ENCODE data around the gene LBH.
A peak's percentile ranks its signal among the peaks of the same experiment; 100 is the strongest.

LBH gene

GRCh38 chr2:30222031-30222430 is 9.3 kb upstream of the LBH start:
- Mint-ChIP-seq H3K4me3 (no peak overlapping the region), H3K9me3 (no peaks in the 10 kb centered on the region), H3K4me1 (ENCODE audit: low read depth) (peaks cover 41% of the 10 kb centered on the region), H3K36me3 (ENCODE audit: low read depth) (no peaks in the 10 kb centered on the region), H3K27me3 (ENCODE audit: low read depth) (no peaks in the 10 kb centered on the region), H3K27ac (peak overlapping the region; percentile 50)
- DNase-seq (ENCODE audit: low spot score), result no peak

GRCh38 chr2:30222636-30223360 is 8.5 kb upstream of the LBH start:
- H3K36me3 Mint-ChIP-seq (ENCODE audit: low read depth), result no peaks in the 10 kb centered on the region
- H3K27me3 Mint-ChIP-seq (ENCODE audit: low read depth), result no peaks in the 10 kb centered on the region
- no peaks in the 10 kb centered on the region for H3K9me3 Mint-ChIP-seq
- no peak for DNase-seq (ENCODE audit: low spot score)
- H3K4me1 Mint-ChIP-seq (ENCODE audit: low read depth), result peaks cover 48% of the 10 kb centered on the region
- peak overlapping the region; percentile 50 for H3K27ac Mint-ChIP-seq
- H3K4me3 Mint-ChIP-seq, result no peak overlapping the region

DNA sequence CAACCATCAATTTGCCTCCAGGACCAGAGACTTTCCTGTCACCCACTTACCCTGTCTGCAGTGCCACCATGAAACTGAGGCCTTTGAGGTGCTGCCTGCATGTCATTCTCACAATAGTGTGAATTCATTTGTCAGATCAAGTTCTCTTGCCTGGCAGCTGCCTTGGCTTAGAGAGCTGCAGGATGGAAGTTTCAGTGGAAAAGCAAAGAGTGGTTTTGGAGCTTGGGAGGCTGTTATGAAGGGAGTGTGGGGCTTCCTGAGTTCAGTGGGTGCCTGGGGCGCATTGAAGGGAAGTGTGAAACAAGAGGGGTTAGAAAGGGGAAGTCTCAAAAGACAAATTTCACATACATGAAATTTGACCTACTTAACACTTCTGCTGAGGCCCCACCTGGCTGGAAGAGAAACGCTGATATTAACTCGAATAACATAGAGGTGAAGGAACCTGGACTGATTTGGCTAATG is 7.9 kb upstream of the LBH start:
- Mint-ChIP-seq H3K9me3 (no peaks in the 10 kb centered on the region), H3K27me3 (ENCODE audit: low read depth) (peaks cover 2% of the 10 kb centered on the region), H3K36me3 (ENCODE audit: low read depth) (no peaks in the 10 kb centered on the region), H3K4me1 (ENCODE audit: low read depth) (peaks cover 52% of the 10 kb centered on the region), H3K27ac (peak overlapping the region; percentile 37), H3K4me3 (peak overlapping the region; percentile 19)
- DNase-seq (ENCODE audit: low spot score), result no peak

GRCh38 chr2:30224151-30224550 is 7.2 kb upstream of the LBH start:
- peak overlapping the region; percentile 19 for H3K4me3 Mint-ChIP-seq
- H3K9me3 Mint-ChIP-seq, result no peaks in the 10 kb centered on the region
- DNase-seq (ENCODE audit: low spot score), result no peak
- peak overlapping the region; percentile 99 for H3K27ac Mint-ChIP-seq
- H3K4me1 Mint-ChIP-seq (ENCODE audit: low read depth), result peaks cover 53% of the 10 kb centered on the region
- no peaks in the 10 kb centered on the region for H3K36me3 Mint-ChIP-seq (ENCODE audit: low read depth)
- peaks cover 2% of the 10 kb centered on the region for H3K27me3 Mint-ChIP-seq (ENCODE audit: low read depth)

DNA sequence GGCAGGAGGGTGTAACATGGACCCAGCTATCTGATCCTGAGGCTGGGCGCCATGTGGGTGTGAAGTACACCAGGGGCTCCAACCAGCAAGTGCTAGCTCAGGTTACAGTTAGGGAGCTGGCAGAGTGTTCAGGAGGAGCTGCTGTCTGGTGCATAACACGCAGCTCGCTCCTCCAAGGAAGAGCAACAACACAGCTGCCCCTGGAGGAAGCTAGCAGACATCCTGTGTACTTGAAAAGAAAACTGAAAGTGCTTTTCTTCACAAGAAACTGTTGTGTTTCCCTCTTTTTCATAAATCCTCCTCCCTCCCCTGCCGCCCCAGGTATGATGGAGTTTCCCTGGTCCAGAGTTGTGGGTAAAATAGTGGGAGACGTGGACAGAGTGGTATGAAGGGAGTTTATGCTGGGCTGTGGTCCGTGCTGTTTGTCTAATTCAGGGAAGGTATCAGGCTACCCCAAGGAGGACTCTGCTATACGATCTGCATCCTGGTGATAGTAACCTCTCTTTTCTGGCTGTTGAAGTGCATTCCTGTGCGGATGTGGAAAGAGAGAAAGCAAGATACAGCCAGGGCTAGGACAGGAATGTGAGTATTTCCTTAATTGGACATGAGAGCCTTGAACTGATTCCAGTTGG is 6.1 kb upstream of the LBH start:
- Mint-ChIP-seq H3K27ac (peak overlapping the region; percentile 99), H3K4me1 (ENCODE audit: low read depth) (peaks cover 53% of the 10 kb centered on the region), H3K4me3 (peak overlapping the region; percentile 95), H3K36me3 (ENCODE audit: low read depth) (no peaks in the 10 kb centered on the region), H3K9me3 (no peaks in the 10 kb centered on the region), H3K27me3 (ENCODE audit: low read depth) (peaks cover 4% of the 10 kb centered on the region)
- DNase-seq (ENCODE audit: low spot score), result peak; percentile 38

- H3K27me3 Mint-ChIP-seq (ENCODE audit: low read depth), result peaks cover 10% of the 10 kb centered on the region
- no peaks in the 10 kb centered on the region for H3K9me3 Mint-ChIP-seq
- DNase-seq (ENCODE audit: low spot score), result peak; percentile 56
- no peaks in the 10 kb centered on the region for H3K36me3 Mint-ChIP-seq (ENCODE audit: low read depth)
- peak overlapping the region; percentile 99 for H3K27ac Mint-ChIP-seq
- peaks cover 59% of the 10 kb centered on the region for H3K4me1 Mint-ChIP-seq (ENCODE audit: low read depth)
- H3K4me3 Mint-ChIP-seq, result peak overlapping the region; percentile 95
Observed at GRCh38 chr2:30226144-30227032, 4.9 kb upstream of the LBH start.

- Mint-ChIP-seq H3K4me3 (peak overlapping the region; percentile 56), H3K27me3 (ENCODE audit: low read depth) (peaks cover 10% of the 10 kb centered on the region), H3K27ac (peak overlapping the region; percentile 58), H3K4me1 (ENCODE audit: low read depth) (peaks cover 57% of the 10 kb centered on the region), H3K36me3 (ENCODE audit: low read depth) (peaks cover 4% of the 10 kb centered on the region), H3K9me3 (no peaks in the 10 kb centered on the region)
- no peak for DNase-seq (ENCODE audit: low spot score)
Observed at GRCh38 chr2:30229596-30229995, 1.7 kb upstream of the LBH start.

GRCh38 chr2:30230497-30231211 is 680 bp upstream of the LBH start:
- DNase-seq (ENCODE audit: low spot score), result no peak
- Mint-ChIP-seq H3K27me3 (ENCODE audit: low read depth) (peaks cover 10% of the 10 kb centered on the region), H3K9me3 (no peaks in the 10 kb centered on the region), H3K4me3 (peak overlapping the region; percentile 70), H3K27ac (peak overlapping the region; percentile 56), H3K4me1 (ENCODE audit: low read depth) (peaks cover 56% of the 10 kb centered on the region), H3K36me3 (ENCODE audit: low read depth) (peaks cover 14% of the 10 kb centered on the region)

DNA sequence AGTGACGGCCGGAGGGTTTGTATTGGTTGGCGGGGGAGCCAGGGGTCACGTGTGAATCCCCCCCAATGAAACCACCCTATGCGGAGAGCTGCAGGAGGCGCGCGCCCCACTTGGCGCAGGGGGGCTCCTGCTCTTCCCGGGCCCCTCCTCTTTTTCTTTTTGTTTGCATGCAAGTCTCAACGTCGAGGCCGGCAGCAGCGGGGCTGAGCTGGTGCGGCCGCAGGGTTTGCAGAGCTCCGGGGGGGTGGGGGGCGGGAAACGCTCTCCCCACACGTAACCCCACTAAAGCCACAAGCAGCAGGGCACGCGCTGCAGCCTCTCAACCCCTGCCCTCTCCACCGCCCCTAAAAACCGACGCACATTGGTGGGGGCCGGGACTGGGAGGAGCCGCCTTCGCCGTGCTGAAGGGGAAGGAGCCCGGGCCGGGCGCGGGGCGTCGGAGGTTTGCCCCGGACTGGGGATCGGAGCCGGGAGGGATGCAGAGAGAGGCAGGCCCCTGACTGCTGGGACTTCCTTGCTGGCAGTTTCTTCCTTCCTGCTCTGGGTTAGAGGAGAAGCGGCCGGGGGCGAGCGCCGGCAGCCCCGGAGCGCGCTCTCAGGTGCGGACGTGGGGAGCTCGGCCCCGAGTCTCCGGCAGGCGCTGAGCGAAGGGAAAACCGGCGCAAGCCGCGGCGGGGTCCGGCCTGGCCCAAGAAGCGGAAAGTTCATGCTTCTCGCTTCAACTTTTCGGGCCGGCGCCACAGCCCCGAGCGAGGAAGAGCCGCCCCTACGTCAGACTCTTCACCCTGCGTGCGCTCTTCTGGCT is 864 bp downstream of the LBH start:
- H3K9me3 Mint-ChIP-seq, result no peaks in the 10 kb centered on the region
- H3K4me1 Mint-ChIP-seq (ENCODE audit: low read depth), result peaks cover 57% of the 10 kb centered on the region
- H3K4me3 Mint-ChIP-seq, result peak overlapping the region; percentile 82
- peaks cover 30% of the 10 kb centered on the region for H3K36me3 Mint-ChIP-seq (ENCODE audit: low read depth)
- peak; percentile 63 for DNase-seq (ENCODE audit: low spot score)
- H3K27me3 Mint-ChIP-seq (ENCODE audit: low read depth), result peaks cover 10% of the 10 kb centered on the region
- peak overlapping the region; percentile 85 for H3K27ac Mint-ChIP-seq

- Mint-ChIP-seq H3K36me3 (ENCODE audit: low read depth) (peaks cover 34% of the 10 kb centered on the region), H3K4me1 (ENCODE audit: low read depth) (peaks cover 55% of the 10 kb centered on the region), H3K9me3 (no peaks in the 10 kb centered on the region), H3K27me3 (ENCODE audit: low read depth) (peaks cover 10% of the 10 kb centered on the region), H3K4me3 (peak overlapping the region; percentile 82), H3K27ac (peak overlapping the region; percentile 85)
- DNase-seq (ENCODE audit: low spot score), result peak; percentile 25
Observed at GRCh38 chr2:30232801-30233130, 1.4 kb downstream of the LBH start.

- H3K27ac Mint-ChIP-seq, result peak overlapping the region; percentile 85
- H3K27me3 Mint-ChIP-seq (ENCODE audit: low read depth), result peaks cover 8% of the 10 kb centered on the region
- no peak for DNase-seq (ENCODE audit: low spot score)
- peaks cover 40% of the 10 kb centered on the region for H3K36me3 Mint-ChIP-seq (ENCODE audit: low read depth)
- H3K4me3 Mint-ChIP-seq, result peak overlapping the region; percentile 82
- no peaks in the 10 kb centered on the region for H3K9me3 Mint-ChIP-seq
- peaks cover 57% of the 10 kb centered on the region for H3K4me1 Mint-ChIP-seq (ENCODE audit: low read depth)
Observed at GRCh38 chr2:30233271-30234009, 2.1 kb downstream of the LBH start.

DNA sequence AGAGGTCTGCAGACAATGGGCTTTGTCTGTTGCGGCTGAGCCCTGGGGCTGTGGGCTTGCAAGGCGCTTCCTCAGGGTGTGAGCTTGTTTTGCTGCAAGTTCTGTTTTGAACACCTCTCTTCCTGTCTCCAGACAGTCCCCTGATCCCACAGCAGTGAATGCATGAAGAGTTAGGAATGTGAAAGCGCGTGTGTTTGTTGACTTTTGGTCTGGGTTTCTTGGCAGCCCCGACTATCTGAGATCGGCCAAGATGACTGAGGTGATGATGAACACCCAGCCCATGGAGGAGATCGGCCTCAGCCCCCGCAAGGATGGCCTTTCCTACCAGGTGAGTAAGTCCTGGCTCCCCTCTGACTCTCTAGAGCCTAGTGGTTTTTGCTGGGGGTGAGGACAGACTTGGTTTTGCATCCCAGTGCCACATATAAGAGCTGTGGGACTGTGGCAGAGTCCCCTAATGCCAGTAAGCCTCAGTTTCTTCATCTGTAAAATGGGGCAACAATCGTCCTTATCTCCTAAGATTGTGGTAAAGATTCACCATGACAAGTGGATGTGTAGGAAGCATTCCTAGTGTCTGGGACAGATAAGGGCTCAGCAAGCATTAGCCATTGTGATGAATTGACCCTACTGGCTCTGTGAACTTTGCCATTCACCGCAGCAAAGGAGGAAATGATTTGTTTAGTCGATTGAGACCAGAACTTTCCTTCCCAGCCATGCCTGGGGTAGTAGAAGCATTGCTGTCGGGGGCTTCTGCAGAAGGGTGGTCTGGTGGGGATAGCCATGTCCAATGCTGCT is 3.0 kb downstream of the LBH start:
- H3K27me3 Mint-ChIP-seq (ENCODE audit: low read depth), result peaks cover 8% of the 10 kb centered on the region
- peaks cover 48% of the 10 kb centered on the region for H3K36me3 Mint-ChIP-seq (ENCODE audit: low read depth)
- DNase-seq (ENCODE audit: low spot score), result peak; percentile 71
- peak overlapping the region; percentile 82 for H3K4me3 Mint-ChIP-seq
- H3K9me3 Mint-ChIP-seq, result no peaks in the 10 kb centered on the region
- H3K27ac Mint-ChIP-seq, result peak overlapping the region; percentile 85
- peaks cover 63% of the 10 kb centered on the region for H3K4me1 Mint-ChIP-seq (ENCODE audit: low read depth)
